Esophagus muscularis mucosa (tissue), 3 donors: ENCODE results near the gene FN1.

ENCODE experiments used
- POLR2A ChIP-seq: fragments of 450-650 bp; IDR thresholded peaks from one replicate; pipeline ENCODE4 v1.6.1; 2017; ENCODE audit warnings: antibody characterized with exemption, moderate library complexity, mild to moderate bottlenecking, low read depth
- POLR2AphosphoS5 ChIP-seq, 2 donors: sonication (generic); formaldehyde crosslinking; IDR thresholded peaks; one replicate each; pipeline ENCODE4 v1.6.1; 2017; ENCODE audit warnings: antibody characterized with exemption in 2 of 2
- TF ChIP-seq, protein P1 (sequence below), 3 experiments: fragments of 200-600 bp in 2 of 3; fragments of 450-650 bp in 1 of 3; sonication (generic) in 2 of 3; IDR thresholded peaks; one replicate each; pipeline ENCODE4 v1.5.1; 2017 to 2019; ENCODE audit warnings: antibody characterized with exemption in 3 of 3, mild to moderate bottlenecking in 2 of 3, moderate library complexity in 1 of 3

- TF ChIP-seq, protein P1, sequence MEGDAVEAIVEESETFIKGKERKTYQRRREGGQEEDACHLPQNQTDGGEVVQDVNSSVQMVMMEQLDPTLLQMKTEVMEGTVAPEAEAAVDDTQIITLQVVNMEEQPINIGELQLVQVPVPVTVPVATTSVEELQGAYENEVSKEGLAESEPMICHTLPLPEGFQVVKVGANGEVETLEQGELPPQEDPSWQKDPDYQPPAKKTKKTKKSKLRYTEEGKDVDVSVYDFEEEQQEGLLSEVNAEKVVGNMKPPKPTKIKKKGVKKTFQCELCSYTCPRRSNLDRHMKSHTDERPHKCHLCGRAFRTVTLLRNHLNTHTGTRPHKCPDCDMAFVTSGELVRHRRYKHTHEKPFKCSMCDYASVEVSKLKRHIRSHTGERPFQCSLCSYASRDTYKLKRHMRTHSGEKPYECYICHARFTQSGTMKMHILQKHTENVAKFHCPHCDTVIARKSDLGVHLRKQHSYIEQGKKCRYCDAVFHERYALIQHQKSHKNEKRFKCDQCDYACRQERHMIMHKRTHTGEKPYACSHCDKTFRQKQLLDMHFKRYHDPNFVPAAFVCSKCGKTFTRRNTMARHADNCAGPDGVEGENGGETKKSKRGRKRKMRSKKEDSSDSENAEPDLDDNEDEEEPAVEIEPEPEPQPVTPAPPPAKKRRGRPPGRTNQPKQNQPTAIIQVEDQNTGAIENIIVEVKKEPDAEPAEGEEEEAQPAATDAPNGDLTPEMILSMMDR (IDR thresholded peaks at IDR 0.05), result no peak
- no peak for TF ChIP-seq POLR2A
- no peak for TF ChIP-seq POLR2AphosphoS5 (IDR thresholded peaks at IDR 0.05)
Observed at GRCh38 chr2:215434447-215435279, 1.2 kb downstream of the FN1 start.
